Measurements from ENCODE around the gene USH2A.

DNA sequence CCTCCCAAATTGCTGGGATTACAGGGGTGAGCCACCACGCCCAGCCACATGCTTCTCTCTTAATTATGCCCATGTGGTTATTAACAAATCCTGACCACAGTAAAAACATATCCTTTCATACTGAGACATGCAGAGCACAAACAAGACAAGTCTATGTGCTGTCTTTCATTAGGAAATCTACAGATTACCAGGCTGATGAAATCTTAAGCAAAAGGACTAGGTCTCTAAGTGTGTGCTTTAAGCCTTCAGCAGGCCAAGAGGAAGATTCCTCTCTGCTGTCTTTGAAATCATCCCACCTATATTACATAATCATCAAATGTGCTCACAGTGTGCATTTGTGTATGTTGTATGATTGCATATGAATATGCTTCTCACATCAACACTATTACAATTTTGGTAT lies 436.8 kb downstream of the USH2A start:
- TF ChIP-seq, protein P1, sequence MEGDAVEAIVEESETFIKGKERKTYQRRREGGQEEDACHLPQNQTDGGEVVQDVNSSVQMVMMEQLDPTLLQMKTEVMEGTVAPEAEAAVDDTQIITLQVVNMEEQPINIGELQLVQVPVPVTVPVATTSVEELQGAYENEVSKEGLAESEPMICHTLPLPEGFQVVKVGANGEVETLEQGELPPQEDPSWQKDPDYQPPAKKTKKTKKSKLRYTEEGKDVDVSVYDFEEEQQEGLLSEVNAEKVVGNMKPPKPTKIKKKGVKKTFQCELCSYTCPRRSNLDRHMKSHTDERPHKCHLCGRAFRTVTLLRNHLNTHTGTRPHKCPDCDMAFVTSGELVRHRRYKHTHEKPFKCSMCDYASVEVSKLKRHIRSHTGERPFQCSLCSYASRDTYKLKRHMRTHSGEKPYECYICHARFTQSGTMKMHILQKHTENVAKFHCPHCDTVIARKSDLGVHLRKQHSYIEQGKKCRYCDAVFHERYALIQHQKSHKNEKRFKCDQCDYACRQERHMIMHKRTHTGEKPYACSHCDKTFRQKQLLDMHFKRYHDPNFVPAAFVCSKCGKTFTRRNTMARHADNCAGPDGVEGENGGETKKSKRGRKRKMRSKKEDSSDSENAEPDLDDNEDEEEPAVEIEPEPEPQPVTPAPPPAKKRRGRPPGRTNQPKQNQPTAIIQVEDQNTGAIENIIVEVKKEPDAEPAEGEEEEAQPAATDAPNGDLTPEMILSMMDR (IDR thresholded peaks at IDR 0.05), result no peak
- no peak for TF ChIP-seq POLR2AphosphoS5 (IDR thresholded peaks at IDR 0.05)
